Measurements from ENCODE around the gene FNDC7. TPM values are rescaled to one million over a fixed set of nuclear protein-coding genes. Genes with fewer than 3 reads are reported as not detected.

The FNDC7 gene
- polyA plus RNA-seq, 1 experiment: not detected

DNA sequence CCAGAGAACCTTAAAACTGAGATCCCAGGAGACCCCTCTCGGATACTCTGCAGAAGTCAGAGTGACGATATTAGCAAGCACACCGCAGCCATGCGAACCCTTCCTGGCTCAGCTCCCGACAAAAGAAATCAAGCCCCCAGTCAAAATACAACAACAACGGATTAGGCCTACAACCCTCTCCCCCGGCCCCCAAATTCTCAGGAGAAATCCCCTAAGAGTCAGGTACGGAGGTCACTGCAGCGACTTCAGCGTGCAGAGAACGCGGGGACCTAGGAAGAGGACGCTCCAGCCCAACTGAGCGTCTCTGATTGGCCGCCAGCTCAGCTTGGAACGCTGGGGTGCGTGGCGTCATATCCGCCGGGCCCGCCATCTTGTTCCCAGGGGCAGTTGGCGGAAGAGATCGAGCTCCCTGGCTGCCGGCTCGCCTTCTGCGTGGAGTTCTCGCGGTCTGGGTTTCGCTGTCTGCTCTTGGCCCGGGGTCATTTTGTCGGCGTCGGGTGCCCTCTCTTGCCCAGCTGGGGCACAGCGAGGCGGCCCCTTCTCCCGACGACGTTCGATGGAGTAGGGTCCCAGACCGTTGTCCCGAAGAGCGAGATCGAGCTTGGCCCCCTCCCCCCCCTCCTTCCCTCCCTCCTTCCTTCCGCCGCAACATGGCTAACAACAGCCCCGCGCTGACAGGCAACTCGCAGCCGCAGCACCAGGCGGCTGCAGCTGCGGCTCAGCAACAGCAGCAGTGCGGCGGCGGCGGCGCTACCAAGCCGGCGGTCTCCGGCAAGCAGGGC is 20.6 kb upstream of the FNDC7 start, which contains the start of gene PRPF38B:
Gene PRPF38B (plus strand): TSS at position 369 of the 782 bp plus-strand sequence. CDS start 282 bp downstream, at position 651.
- peak; percentile 44 for DNase-seq (ENCODE audit: low read depth)
- Histone ChIP-seq H3K36me3 (ENCODE audit: control insufficient read depth, insufficient read depth, low read length) (0 out of 2 replicates have a peak, but pooled peaks cover 2% of the 10 kb centered on the region), H3K4me3 (ENCODE audit: low read depth, low read length) (peak within 1 kb of the TSS; percentile 66), H3K27me3 (ENCODE audit: control insufficient read depth, insufficient read depth, low read length) (no peaks in the 10 kb centered on the region)
- CTCF ChIA-PET: interaction anchor here (0.6 to 1.5 kb wide), 10 partner anchors 16 to 228 kb away, joined by 3 to 5 read pairs (median 4); partner anchors contain the start of gene EEIG2
- POLR2A ChIA-PET: interaction anchor here (0.5 to 1.0 kb wide), 3 partner anchors 20 to 204 kb away, joined by 4 to 15 read pairs (median 4); partner anchors contain the start of gene STXBP3
- TF ChIP-seq CTCF (IDR thresholded peaks at IDR 0.05; ENCODE audit: insufficient read depth, low read depth, low read length): no peak

DNA sequence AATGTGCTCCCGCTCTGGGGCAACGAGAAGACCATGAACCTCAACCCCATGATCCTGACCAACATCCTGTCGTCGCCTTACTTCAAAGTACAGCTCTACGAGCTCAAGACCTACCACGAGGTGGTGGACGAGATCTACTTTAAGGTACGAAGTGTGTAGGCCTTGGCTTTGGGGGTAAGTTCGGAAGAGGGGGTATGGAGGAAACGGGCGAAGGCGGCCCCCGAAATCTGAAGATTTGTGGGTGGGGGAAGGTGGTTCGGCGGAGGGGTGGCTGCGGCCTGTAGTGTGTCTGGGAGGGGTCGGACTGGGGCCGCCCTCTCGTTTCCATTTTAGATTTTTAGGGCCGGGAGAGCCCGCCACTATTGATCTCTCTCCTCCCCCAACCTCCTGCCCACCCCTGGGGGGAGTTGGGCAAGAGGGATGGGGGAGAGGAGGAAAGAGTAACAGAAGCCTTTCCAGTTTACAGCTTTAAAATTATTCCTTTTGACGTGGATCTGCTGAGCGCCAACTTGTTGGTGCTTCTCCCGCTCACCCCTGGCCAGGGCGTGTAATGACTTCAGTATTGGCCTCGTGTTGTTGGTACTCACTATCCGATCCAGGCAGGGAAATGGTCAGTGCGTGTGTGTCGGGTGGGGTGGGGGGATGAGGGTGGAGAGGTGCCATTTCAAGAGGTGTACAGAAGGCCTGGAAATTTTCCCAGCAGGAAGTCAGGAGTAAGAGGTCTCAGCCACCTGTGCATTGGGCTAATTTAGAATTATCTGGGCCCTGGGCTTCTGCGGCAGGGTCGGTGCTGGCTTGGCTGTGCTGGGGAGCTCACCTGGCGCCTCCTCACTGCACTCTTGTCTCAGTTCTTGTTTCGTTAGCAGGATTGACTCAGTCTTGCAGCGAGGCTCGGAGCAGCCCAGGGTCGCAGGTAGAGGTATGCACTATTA is 19.7 kb upstream of the FNDC7 start:
- Histone ChIP-seq H3K27me3 (ENCODE audit: control insufficient read depth, insufficient read depth, low read length) (no peaks in the 10 kb centered on the region), H3K4me3 (ENCODE audit: low read depth, low read length) (peak overlapping the region; percentile 66), H3K36me3 (ENCODE audit: control insufficient read depth, insufficient read depth, low read length) (peaks cover 5% of the 10 kb centered on the region)
- ChIA-PET CTCF (interaction anchor here (0.7 to 1.5 kb wide), 10 partner anchors 10 to 206 kb away, joined by 3 to 6 read pairs (median 4); partner anchors contain the start of gene EEIG2), POLR2A (interaction anchor here (0.5 to 1.0 kb wide), 3 partner anchors 19 to 204 kb away, joined by 4 to 15 read pairs (median 4); partner anchors contain the start of gene STXBP3)
- TF ChIP-seq CTCF (IDR thresholded peaks at IDR 0.05; ENCODE audit: insufficient read depth, low read depth, low read length): peak; percentile 27; the same call in 1 of the 2 replicates
- no peak for DNase-seq (ENCODE audit: low read depth)

DNA sequence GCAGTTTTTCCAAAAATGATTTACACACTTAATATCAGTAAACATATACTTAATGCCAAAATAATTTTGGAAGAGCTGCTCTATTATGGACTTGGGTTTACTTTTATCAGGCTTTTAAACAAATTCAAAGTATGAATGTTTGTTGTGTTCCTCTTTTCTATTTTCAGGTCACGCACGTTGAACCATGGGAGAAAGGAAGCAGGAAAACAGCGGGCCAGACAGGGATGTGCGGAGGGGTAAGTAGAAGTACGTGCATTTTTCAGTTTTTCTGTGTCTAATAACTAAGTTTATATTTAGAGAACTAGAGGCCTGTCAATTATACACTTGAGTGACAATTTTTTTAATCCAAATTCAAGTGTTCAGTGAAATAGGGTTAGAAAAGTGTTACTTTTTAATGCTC is 17.2 kb upstream of the FNDC7 start:
- no peak for DNase-seq (ENCODE audit: low read depth)
- Histone ChIP-seq H3K4me3 (ENCODE audit: low read depth, low read length) (no peak overlapping the region), H3K27me3 (ENCODE audit: control insufficient read depth, insufficient read depth, low read length) (no peaks in the 10 kb centered on the region), H3K36me3 (ENCODE audit: control insufficient read depth, insufficient read depth, low read length) (peaks cover 12% of the 10 kb centered on the region)
- POLR2A ChIA-PET: no interaction called here
- no peak for TF ChIP-seq CTCF (IDR thresholded peaks at IDR 0.05; ENCODE audit: insufficient read depth, low read depth, low read length)
- CTCF ChIA-PET: no interaction called here

GRCh38 chr1:108699375-108700332 is 13.1 kb upstream of the FNDC7 start:
- CTCF ChIA-PET: no interaction called here
- no peak for TF ChIP-seq CTCF (IDR thresholded peaks at IDR 0.05; ENCODE audit: insufficient read depth, low read depth, low read length)
- DNase-seq (ENCODE audit: low read depth): no peak
- peaks cover 12% of the 10 kb centered on the region for H3K36me3 ChIP-seq (ENCODE audit: control insufficient read depth, insufficient read depth, low read length)
- no peak overlapping the region for H3K4me3 ChIP-seq (ENCODE audit: low read depth, low read length)
- POLR2A ChIA-PET: no interaction called here
- no peaks in the 10 kb centered on the region for H3K27me3 ChIP-seq (ENCODE audit: control insufficient read depth, insufficient read depth, low read length)
